GM12892 (cell line): ENCODE results near the gene THAP9.

Experiments
- POLR2A ChIP-seq: IDR thresholded peaks from 2 replicates; pipeline ENCODE4 v1.6.1; 2011; ENCODE audit warnings: low read depth, low read length, control low read depth
- POLR2AphosphoS5 ChIP-seq: IDR thresholded peaks from 2 replicates; pipeline ENCODE4 v1.6.1; 2011; ENCODE audit warnings: low read depth, low read length, control low read depth
- TAF1 ChIP-seq: IDR thresholded peaks from 2 replicates; pipeline ENCODE4 v1.6.1; 2011; ENCODE audit warnings: low read depth, mild to moderate bottlenecking, control low read depth, low read length, borderline replicate concordance

DNA sequence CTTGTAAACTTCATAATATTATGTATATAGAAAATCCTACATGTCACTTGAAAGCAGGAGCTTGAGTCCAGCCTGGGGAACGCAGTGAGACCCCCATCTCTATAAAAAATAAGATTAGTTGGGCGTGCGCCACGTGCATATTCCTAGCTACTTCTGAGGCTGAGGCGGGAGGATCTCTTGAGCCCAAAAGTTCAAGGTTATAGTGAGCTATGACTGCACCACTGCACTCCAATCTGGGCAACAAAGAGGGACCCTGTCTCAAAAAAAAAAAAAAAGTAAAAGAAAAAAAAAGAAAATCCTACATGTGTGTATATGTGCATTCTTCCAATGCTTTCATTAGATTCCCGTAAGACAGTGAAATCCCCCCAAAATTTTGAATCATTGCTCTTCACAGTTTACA lies 11.2 kb upstream of the THAP9 start:
- TF ChIP-seq POLR2AphosphoS5, result no peak
- TF ChIP-seq POLR2A, result no peak
- no peak for TF ChIP-seq TAF1
